HG02763 (cell line): ENCODE data around the gene TLR3.

Experiments used
- ATAC-seq: cut with Tn5 transposase; IDR thresholded peaks from one replicate; pipeline ENCODE4 v1.9.1; 2021; ENCODE audit warnings: mild to moderate bottlenecking, moderate library complexity; ENCODE audit not compliant: unreplicated experiment

TLR3 gene

DNA sequence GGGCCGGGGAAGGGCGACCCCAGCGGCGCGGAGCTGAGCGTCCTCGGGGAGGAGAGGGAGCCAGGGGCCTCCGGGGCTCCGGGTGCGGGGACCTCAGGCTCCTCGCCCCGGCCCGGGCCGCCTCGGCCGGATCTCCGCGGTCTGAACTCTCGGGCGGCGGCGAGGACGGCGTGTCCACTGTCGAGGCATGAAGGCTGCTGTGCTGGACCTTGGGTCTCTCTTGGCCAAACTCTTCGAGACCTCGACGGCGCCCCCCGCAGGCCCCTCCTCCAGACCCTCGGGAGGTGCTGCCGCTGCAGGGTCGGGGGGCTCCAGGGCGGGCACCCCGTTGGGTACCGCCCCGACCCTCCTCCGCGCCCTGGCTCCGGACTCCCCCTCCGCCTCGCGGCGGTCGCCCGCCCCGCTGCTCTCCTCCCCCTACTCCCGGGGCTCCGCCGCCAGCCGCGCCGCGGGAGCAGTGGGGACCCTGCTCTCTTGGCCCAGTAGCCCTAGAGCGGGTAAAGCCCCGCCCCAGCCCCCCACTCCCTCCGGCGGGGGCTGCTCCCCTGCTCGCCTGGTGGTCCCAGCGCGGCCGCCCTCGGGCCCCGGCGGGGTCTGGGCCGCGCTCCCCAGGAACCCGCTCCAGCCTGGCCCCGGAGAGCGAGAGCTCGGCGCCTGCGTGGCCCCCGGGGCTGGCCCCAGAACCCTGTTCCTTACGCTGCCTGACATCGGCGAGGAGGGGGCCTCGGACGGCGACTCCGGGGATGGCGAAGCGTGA is 36.1 kb downstream of the TLR3 start:
- peak; percentile 25 for ATAC-seq

DNA sequence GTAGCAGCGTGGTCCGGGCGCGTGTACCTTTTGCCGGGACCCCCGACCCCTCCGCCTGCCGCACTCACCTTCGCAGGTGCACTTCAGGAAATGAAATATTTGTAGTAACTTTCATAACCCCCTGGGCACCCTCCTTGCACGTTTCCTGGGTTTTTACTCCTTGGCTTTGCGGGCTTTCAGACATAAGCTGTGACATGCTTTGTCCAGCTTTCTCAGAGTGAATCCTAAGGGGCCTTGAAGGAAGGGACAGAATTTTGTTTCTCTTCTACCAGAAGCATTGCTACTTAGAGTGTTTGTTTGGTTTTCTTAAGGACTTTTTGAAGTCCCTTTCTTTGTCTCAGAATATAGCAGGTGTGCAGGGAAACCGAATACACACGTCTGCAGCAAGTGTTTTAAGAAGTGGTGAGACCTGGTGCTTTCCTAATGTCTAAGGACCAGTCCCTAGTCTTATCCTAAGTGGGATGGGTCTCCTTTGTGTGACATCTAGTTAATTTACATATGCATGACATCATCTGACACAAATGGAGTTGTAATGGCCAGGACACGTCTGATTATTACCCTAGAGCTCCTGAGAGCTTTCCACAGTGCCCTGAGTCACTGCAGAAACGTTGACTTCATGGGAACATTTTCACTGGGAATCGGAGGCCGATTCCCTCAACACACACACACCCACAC is 36.8 kb downstream of the TLR3 start:
- peak; percentile 18 for ATAC-seq

DNA sequence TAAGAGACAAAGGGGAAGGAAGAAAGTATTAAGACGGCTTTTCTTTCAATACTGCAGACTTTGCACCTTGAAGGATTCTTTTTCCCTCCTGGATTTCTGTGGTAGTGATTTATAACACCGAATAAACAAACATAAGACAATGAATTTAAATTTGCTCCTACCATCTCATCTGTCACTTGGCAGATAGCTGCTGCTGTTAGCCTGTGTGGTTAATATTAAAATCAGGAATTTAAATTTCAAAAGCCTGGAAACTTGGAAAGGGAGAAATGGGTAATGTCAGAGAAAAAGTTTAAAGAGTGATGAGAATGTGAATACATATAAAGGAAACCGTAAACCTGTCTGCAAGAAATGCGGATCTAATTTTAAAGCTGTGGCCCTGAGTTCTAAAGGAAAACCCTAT is 39.0 kb downstream of the TLR3 start:
- ATAC-seq: no peak

DNA sequence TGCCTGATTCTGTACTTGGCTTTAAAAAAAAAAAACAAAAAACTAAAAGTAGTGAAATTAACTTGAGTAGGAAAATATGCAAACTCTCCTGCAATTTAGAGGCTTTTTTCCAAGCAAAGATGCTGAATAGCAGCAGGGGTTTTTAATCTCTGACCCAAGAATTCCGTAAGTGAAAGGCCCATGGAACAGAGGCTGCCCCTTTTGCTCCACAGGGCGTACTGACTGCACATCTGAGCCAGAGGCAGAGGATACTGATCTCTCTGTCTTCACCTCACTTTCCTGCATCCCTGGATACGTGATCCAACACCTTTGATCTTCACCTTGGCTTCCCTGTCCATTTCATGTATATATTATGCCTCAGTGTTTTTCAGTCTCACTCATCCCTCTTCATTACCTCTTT is 39.4 kb downstream of the TLR3 start:
- no peak for ATAC-seq

DNA sequence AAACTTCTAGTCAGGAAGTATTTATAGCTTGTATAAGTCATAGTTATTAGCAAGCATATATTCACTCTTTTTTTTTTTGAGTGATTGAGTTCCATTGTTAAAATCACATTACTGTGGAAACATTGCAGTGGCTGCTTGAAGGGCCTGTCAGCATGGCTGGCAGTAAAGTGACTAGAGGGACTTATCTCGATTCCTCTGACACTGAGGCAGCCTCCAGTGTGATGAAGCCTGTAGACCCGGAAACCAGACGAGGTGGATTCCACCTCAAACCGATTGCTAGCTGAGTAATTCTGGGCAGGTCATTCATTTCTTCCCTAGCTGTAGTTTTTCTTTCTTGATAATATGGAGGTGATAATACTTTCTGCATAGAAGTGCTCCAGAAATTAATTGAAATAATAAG is 40.3 kb downstream of the TLR3 start:
- no peak for ATAC-seq

DNA sequence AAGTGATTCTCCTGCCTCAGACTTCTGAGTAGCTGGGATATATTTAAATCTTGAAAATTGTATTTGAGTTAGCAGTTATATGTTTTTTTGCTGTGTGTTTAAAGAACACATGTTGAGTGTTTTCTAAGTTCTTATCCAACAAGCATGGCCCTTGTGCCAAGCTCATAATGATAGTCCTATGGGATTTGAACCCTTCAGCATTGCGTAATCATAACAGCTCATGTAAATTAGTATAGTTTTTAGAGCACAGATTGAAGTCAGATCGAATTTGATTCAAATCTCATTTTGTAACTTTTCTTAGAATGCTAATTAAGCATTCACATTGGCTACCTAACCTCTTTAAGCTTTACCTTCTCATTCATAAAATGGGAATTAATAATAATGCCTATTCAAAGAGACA is 47.7 kb downstream of the TLR3 start:
- ATAC-seq: no peak

DNA sequence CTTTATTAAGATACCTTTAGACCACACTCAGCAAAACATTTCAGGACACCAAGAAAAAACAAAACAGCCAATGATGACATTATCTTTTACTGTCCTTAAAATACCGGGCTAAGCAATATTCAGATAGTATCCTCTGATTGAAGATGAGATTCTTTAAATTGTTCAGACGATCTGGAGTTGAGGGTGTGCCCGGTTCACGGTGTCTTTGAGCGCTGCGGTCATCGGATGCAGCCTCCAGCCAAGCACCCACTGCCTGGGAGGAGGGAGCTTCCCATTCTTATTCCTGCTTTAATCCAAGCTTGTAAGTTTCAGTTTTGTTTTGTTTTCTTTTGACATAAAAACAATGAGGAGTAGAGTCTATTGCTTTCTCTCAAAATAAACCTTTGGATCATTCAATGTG is 49.6 kb downstream of the TLR3 start:
- no peak for ATAC-seq

DNA sequence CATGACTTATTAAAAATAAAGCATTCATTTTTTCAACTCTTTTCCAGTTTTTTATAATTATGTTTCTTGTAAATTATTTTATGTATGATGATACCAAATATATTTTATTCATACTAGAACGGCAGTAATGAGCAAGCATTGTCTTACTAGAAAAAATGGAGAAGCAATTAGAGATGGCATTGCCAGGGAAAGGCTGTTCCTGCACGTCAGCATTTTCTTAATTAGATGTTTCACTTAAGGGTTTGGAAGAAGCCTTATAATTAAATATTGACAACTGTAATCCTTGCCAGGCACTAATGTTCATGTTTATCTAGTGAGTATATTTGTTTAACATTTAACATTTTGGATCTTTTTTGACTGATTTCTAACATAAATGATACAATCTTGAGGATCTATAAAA is 52.1 kb downstream of the TLR3 start:
- ATAC-seq: no peak

DNA sequence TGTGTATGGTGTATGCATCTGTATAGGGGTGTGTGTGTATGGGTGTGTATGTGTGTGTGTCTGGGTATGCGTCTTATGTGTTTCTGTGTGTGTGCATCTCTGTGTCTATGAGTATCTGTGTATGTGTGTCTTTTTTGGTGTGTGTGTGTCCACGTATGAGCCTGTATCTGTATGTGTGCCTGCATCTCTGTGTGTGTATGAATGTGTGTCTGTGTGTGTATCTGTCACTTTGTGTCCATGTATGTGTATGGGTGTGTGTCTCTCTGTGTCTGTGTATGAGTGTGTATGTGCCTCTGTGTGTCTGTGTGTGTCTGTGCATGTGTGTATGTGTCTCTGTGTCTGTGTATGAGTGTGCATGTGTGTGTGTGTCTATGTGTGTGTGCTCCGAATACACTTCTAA is 59.9 kb downstream of the TLR3 start:
- no peak for ATAC-seq

DNA sequence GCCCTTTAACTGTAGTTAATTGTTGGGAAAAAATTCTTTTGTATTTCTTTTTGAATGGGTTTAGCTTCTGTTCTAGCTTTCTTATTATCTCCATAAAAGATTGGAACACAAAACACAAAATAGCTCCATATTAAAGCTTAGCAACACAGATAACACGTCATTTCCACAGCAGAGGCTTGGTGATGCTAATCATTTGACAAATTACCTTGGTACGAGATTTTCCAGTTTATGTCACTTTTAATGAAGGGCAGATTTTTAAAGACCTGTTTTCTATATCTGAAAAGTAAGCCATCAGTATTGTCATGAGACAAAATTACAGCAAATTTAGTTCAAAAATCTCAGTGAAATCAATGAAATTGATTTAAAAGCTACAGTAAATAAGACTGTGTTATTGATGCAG is 63.0 kb downstream of the TLR3 start:
- no peak for ATAC-seq

DNA sequence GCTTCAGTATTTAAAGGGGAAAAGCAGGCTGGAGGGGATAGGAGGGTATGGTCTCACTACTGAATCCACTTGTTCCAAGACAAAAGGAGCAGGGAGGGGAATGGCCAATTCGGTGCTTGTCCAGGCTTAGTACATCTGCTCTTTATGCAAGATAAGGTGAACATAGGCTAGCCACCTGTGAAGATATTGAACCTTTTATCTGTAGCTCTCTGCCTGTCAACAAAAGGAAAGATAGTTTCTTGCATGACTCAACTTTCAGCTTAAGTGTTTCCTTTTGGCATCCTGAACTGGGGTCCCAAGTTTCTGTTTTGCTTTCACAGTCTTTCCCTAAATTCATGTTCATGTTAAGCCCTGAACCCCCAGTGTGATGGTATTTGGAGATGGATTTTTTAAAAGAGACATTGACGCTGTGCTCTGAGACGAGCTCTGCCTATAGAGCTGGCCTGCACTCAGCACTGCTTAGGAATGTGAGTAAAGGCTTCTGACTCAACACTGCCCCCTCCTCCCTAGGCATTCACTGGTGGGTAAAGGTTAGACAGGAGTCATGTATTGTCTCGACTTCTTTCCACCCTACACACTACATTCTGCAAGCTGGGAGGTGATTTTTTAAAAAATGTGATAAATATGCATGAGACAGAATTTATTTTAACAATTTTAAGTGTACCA is 63.8 kb downstream of the TLR3 start:
- ATAC-seq: no peak

DNA sequence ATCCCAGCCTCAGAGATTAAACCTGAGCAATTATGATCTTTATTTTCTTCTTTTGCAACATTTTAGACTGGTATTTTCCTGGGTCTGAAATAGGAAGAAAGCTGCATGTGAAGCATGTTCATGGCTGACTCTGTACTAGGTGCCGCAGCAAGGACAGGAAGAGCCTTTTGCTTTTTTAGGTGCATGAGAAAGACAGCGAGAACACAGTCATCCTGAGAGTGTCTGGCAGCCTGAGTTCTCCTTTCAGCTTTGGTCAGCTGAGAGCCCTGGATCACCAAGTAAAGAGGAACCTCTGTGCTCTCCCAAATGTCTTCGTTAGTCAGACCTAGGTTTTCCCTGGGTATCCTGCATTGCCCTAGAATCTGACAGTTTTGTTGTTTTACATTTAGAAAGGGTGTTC is 65.3 kb downstream of the TLR3 start:
- peak; percentile 97 for ATAC-seq

DNA sequence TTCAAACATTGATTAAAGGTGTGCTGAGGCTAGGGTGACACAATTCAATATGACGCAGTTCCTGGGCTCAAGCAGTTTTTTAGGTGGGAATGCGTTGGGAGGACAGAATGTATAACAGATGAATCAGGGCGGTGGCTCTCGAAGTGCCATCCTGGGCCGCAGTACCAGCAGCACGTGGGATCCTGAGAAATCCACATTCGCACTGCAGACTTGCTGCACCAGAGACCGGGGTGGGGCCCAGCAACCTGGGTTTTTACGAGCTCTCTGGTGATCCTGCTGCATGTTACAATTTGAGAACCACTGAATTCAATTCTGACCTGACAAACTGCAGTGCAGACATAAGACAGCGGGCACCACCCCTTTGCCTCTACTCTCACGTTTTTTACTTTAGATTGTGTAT is 65.9 kb downstream of the TLR3 start:
- no peak for ATAC-seq

DNA sequence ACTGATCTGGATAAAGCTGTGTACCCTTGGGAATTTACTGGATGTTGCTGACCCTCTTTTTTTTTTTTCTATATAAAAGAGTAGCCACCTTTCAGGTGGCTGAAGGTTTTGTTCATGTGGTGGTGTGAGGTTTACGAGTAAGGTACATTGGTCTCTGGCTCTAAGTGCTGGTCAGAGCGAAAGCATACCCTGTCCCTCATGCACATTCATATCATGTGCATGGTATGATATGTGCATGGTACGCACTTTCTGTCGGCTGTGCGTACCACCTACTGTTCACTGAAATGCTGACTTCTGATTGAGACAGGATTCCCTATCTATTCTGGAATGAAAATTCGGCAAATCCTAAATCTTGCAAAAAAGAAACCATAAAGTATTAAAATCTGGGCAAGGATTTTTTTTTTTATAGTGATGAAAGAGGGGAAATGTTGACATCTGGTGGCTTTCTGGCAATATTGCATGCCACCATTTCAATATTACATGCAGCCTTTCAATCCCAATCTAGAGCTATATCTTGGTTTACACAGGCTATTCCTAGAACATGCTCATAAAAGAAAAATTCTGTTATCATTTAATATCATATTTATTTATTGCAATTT is 68.3 kb downstream of the TLR3 start:
- peak; percentile 35 for ATAC-seq
